ENCODE results near the gene EIF2D. TPM values are rescaled to one million over a fixed set of nuclear protein-coding genes. Genes with fewer than 3 reads are reported as not detected.
A peak's percentile ranks its signal among the peaks of the same experiment; 100 is the strongest.

EIF2D gene
- total and polyA plus RNA-seq, 2 of the 4 experiments (the other 2 are of a cell fraction) = 64.3 to 69.4 TPM

GRCh38 chr1:206636671-206637070 lies 24.4 kb upstream of the EIF2D start:
- WGBS, 2 experiments (ENCODE audit: extremely low coverage in 2 of 2, insufficient read length in 1 of 2) = no CpG with 5 or more reads among the region's 4 CpGs
- no peak overlapping the region for H2BK15ac ChIP-seq (ENCODE audit: low read depth, low read length)
- in situ Hi-C loops (cut with MboI; ENCODE audit: low sequenced_read_pairs) (no loop called here), intact Hi-C loops (cut with micrococcal nuclease) (loop anchor here (10.0 kb wide), 1 partner anchor 348 kb away; no protein-coding TSS in a partner anchor), dilution Hi-C loops (cut with HindIII; ENCODE audit: low sequenced_read_pairs, unreplicated experiment) (no loop called here)
- H2AK5ac ChIP-seq (ENCODE audit: low read depth, low read length) = no peak overlapping the region
- no peak overlapping the region for H2BK5ac ChIP-seq (ENCODE audit: low read depth, low read length, poor library complexity, severe bottlenecking)
- peak overlapping the region; percentile 70 for H3K4me2 ChIP-seq (ENCODE audit: low read depth, low read length)
- peaks cover 8% of the 10 kb centered on the region for H3K4me1 ChIP-seq (ENCODE audit: control insufficient read depth, insufficient read depth, low read length)
- ATAC-seq (ENCODE audit: low read depth) (no peak), DNase-seq (no peak)
- peak overlapping the region; percentile 32; the same call in 1 of the 2 replicates for H3K4me3 ChIP-seq (ENCODE audit: insufficient read depth, low read depth, low read length)
- no peaks in the 10 kb centered on the region for H3K27me3 ChIP-seq (ENCODE audit: control insufficient read depth, insufficient read depth, low read length)
- no peak overlapping the region for H3K56ac ChIP-seq (ENCODE audit: extremely low read depth, insufficient read depth, low read length)
- H3K9ac ChIP-seq (ENCODE audit: low read depth, low read length) = no peak overlapping the region
- TF ChIP-seq MAZ (IDR thresholded peaks at IDR 0.05; ENCODE audit: borderline replicate concordance, low read depth, low read length) = no peak
- no peak for TF ChIP-seq RAD21 (IDR thresholded peaks at IDR 0.05; ENCODE audit: low read length)
- no peak for TF ChIP-seq FOS (IDR thresholded peaks at IDR 0.05; ENCODE audit: low read depth, low read length)
- no peak for TF ChIP-seq USF2 (IDR thresholded peaks at IDR 0.05; ENCODE audit: low read depth, low read length)
- TF ChIP-seq MXI1 (IDR thresholded peaks at IDR 0.05; ENCODE audit: borderline replicate concordance, low read depth, low read length) = no peak
- no peak for TF ChIP-seq SMC3 (IDR thresholded peaks at IDR 0.05; ENCODE audit: low read depth, low read length)
- TF ChIP-seq, protein P1, sequence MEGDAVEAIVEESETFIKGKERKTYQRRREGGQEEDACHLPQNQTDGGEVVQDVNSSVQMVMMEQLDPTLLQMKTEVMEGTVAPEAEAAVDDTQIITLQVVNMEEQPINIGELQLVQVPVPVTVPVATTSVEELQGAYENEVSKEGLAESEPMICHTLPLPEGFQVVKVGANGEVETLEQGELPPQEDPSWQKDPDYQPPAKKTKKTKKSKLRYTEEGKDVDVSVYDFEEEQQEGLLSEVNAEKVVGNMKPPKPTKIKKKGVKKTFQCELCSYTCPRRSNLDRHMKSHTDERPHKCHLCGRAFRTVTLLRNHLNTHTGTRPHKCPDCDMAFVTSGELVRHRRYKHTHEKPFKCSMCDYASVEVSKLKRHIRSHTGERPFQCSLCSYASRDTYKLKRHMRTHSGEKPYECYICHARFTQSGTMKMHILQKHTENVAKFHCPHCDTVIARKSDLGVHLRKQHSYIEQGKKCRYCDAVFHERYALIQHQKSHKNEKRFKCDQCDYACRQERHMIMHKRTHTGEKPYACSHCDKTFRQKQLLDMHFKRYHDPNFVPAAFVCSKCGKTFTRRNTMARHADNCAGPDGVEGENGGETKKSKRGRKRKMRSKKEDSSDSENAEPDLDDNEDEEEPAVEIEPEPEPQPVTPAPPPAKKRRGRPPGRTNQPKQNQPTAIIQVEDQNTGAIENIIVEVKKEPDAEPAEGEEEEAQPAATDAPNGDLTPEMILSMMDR (conservative IDR thresholded peaks at IDR 0.05; ENCODE audit: low read depth, low read length) = no peak
- TF ChIP-seq RFX5 (IDR thresholded peaks at IDR 0.05; ENCODE audit: low read depth, low read length) = no peak
- no peak for TF ChIP-seq CEBPB (IDR thresholded peaks at IDR 0.05; ENCODE audit: low read depth, low read length)
- TF ChIP-seq POLR2A (IDR thresholded peaks at IDR 0.05; ENCODE audit: low read depth, low read length) = no peak
- TF ChIP-seq NFE2L2 (IDR thresholded peaks at IDR 0.05; ENCODE audit: low read depth, low read length) = no peak
- TF ChIP-seq MAFK (IDR thresholded peaks at IDR 0.05; ENCODE audit: low read depth, low read length) = no peak
- TF ChIP-seq, protein P2, sequence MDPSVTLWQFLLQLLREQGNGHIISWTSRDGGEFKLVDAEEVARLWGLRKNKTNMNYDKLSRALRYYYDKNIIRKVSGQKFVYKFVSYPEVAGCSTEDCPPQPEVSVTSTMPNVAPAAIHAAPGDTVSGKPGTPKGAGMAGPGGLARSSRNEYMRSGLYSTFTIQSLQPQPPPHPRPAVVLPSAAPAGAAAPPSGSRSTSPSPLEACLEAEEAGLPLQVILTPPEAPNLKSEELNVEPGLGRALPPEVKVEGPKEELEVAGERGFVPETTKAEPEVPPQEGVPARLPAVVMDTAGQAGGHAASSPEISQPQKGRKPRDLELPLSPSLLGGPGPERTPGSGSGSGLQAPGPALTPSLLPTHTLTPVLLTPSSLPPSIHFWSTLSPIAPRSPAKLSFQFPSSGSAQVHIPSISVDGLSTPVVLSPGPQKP (IDR thresholded peaks at IDR 0.05; ENCODE audit: borderline replicate concordance, low read depth, low read length) = no peak
- no peak for TF ChIP-seq CHD1 (IDR thresholded peaks at IDR 0.05; ENCODE audit: low read depth, low read length)
- no peak for TF ChIP-seq BHLHE40 (IDR thresholded peaks at IDR 0.05; ENCODE audit: low read depth, low read length)
- H3K79me1 ChIP-seq (ENCODE audit: low read depth in 1 of 2, low read length in 2 of 2) = peaks cover 3 to 25% of the 10 kb centered on the region in 2 experiments
- no peak overlapping the region for H4K5ac ChIP-seq (ENCODE audit: low read depth, low read length)
- H2AK9ac ChIP-seq (replicated peaks; ENCODE audit: low read depth, low read length, poor library complexity) = no peak overlapping the region
- no peak overlapping the region for H4K91ac ChIP-seq (ENCODE audit: insufficient read depth, low read depth, low read length)
- no peak overlapping the region for H3K27ac ChIP-seq (ENCODE audit: insufficient read depth, low read length)
- CTCF ChIA-PET = no interaction called here
- H3K36me3 ChIP-seq (ENCODE audit: control insufficient read depth, insufficient read depth, low read length) = no peaks in the 10 kb centered on the region; the same call in 1 of the 2 replicates
- no peak overlapping the region; the same call in 1 of the 2 replicates for H3K23ac ChIP-seq (ENCODE audit: low read depth, low read length)
- no peak overlapping the region for H4K8ac ChIP-seq (ENCODE audit: low read depth in 2 of 2, low read length in 2 of 2)
- no peak overlapping the region for H2BK120ac ChIP-seq (ENCODE audit: low read depth, low read length)
- H3K9me1 ChIP-seq (ENCODE audit: insufficient read depth, low read length) = 0 out of 2 replicates have a peak, but pooled peaks cover 3% of the 10 kb centered on the region
- H3K14ac ChIP-seq (replicated peaks; ENCODE audit: low read depth, low read length) = 0 out of 2 replicates have a peak overlapping the region, but pooled peaks have one; percentile 25
- no peak overlapping the region for H3K4ac ChIP-seq (ENCODE audit: low read depth, low read length)
- no peaks in the 10 kb centered on the region for H3K9me3 ChIP-seq (ENCODE audit: control insufficient read depth, insufficient read depth, low read length)
- H3K18ac ChIP-seq (ENCODE audit: low read depth, low read length) = no peak overlapping the region
- no peak overlapping the region for H2AFZ ChIP-seq (replicated peaks; ENCODE audit: low read length, poor library complexity)
- no peaks in the 10 kb centered on the region for H4K20me1 ChIP-seq (ENCODE audit: insufficient read depth, low read length)
- H2BK20ac ChIP-seq (ENCODE audit: low read depth, low read length) = no peak overlapping the region
- POLR2A ChIA-PET (ENCODE audit: unreplicated experiment) = no interaction called here
- BruUV-seq (replicated peaks) = no TSS peak
